ENCODE measurements around the gene SLC6A19.

The SLC6A19 gene

DNA sequence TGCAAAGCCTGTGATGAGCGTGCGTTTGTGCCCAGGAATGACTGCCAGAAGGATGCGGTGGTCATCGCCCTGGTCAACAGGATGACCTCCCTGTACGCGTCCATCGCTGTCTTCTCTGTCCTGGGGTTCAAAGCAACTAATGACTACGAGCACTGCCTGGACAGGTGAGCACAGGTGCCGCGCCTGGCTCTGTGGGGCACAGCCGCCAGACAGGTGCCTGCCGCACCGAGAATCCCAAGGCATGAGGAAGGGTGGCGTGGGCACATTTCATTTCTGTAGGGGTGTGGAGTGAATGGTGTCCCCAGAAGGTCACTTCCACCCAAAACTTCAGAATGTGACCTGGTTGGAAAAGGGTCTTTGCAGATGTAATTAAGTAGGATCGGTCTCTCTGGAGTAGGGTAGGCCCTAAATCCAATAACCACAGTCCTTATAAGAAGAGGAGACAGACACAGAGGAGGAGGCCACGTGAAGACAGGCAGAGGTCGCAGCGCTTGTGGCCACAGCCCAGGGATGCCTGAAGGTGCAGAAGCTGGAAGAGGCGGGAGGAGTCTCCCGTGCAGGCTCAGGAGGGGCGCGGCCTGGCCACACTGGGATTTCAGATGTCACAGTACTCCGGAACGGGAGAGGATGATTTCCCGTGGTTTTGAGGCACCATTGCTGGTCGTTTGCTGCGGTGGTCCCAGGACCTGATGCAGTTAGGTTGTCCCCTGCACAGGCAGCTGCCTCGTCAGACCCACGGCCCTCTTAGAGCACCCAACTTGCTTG lies 39.3 kb downstream of the SLC6A19 start:
- peaks cover 8% of the 10 kb centered on the region for H3K9me3 ChIP-seq (ENCODE audit: severe bottlenecking)
- no peak overlapping the region for H3K27ac ChIP-seq (ENCODE audit: poor library complexity, severe bottlenecking)
- ATAC-seq (ENCODE audit: low read depth) (no peak), DNase-seq (ENCODE audit: low spot score) (no peak)
- peaks cover 8% of the 10 kb centered on the region for H3K4me1 ChIP-seq (ENCODE audit: insufficient read depth, poor library complexity, severe bottlenecking)
- H3K4me3 ChIP-seq (ENCODE audit: severe bottlenecking), result no peak overlapping the region
- H3K36me3 ChIP-seq (ENCODE audit: low read depth), result no peaks in the 10 kb centered on the region
- TF ChIP-seq, protein P1, sequence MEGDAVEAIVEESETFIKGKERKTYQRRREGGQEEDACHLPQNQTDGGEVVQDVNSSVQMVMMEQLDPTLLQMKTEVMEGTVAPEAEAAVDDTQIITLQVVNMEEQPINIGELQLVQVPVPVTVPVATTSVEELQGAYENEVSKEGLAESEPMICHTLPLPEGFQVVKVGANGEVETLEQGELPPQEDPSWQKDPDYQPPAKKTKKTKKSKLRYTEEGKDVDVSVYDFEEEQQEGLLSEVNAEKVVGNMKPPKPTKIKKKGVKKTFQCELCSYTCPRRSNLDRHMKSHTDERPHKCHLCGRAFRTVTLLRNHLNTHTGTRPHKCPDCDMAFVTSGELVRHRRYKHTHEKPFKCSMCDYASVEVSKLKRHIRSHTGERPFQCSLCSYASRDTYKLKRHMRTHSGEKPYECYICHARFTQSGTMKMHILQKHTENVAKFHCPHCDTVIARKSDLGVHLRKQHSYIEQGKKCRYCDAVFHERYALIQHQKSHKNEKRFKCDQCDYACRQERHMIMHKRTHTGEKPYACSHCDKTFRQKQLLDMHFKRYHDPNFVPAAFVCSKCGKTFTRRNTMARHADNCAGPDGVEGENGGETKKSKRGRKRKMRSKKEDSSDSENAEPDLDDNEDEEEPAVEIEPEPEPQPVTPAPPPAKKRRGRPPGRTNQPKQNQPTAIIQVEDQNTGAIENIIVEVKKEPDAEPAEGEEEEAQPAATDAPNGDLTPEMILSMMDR (IDR thresholded peaks at IDR 0.05; ENCODE audit: poor library complexity, severe bottlenecking), result no peak
- peaks cover 13% of the 10 kb centered on the region for H3K27me3 ChIP-seq (ENCODE audit: insufficient read depth, poor library complexity, severe bottlenecking)

DNA sequence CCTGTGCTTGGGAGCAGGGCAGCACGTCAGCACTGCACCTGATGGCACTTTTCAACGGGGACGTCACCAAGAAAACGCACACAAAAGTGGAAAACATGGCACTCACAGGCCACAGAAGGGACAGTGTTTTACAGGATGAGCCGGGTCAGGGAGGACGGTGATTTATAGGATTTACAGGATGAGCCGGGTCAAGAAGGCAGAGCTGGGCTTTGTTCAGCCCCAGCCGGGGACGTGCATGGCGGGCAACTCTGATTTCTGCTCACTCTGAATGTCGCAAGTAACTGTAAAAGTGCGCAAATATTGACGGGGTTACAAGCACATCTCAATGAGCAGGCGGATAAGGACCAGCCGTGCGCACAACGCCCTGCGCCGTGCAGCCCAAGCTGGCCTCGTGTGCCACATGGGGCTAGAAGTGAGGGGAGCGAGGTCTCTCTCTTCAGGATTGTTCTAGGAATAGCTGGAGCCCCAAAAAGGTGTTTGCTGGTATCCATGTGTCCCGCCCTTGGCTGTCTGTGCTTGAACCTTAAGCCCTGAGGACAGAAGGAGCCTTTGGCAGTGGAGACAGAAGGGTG lies 40.2 kb downstream of the SLC6A19 start:
- TF ChIP-seq, protein P1 (IDR thresholded peaks at IDR 0.05; ENCODE audit: poor library complexity, severe bottlenecking), result no peak
- H3K36me3 ChIP-seq (ENCODE audit: low read depth), result no peaks in the 10 kb centered on the region
- no peak for ATAC-seq (ENCODE audit: low read depth)
- H3K27me3 ChIP-seq (ENCODE audit: insufficient read depth, poor library complexity, severe bottlenecking), result peaks cover 22% of the 10 kb centered on the region
- no peaks in the 10 kb centered on the region for H3K9me3 ChIP-seq (ENCODE audit: severe bottlenecking)
- no peak overlapping the region for H3K27ac ChIP-seq (ENCODE audit: poor library complexity, severe bottlenecking)
- peaks cover 8% of the 10 kb centered on the region for H3K4me1 ChIP-seq (ENCODE audit: insufficient read depth, poor library complexity, severe bottlenecking)
- H3K4me3 ChIP-seq (ENCODE audit: severe bottlenecking), result no peak overlapping the region
- no peak for DNase-seq (ENCODE audit: low spot score)

DNA sequence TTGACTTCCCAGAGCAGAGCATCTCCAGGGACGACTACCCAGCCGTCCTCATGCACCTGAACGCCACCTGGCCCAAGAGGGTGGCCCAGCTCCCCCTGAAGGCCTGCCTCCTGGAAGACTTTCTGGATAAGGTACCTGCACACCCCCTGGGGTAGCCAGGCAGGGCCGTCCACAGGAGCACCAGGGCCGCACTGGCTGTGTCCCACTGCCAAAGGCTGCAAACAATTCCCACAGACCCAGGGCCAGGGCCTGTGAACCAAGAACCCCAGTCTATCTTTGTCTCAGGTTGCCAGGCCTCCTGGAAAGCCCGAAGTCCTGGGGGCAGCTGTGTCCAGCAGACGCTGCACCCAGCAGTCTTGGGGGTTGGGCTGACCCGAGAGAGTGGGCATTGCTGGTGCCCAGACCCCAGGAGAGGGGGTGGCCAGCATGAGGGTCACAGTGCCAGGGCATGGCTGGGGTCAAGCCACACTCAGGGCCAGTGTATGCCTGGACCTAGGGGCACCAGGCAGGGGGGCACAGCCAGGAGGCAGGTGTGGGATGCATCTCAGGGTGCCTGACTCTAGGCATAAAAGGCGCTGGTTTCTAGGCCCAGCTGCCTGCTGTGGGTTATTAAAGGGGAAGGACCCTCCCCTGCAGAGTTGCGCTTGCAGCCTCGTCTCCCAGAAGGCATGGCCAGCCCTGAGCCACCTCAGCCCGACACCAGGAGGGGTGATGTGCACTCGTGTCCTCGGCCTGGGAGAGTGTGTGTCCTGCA lies 41.5 kb downstream of the SLC6A19 start:
- Histone ChIP-seq H3K4me3 (ENCODE audit: severe bottlenecking) (no peak overlapping the region), H3K9me3 (ENCODE audit: severe bottlenecking) (no peaks in the 10 kb centered on the region), H3K27ac (ENCODE audit: poor library complexity, severe bottlenecking) (no peak overlapping the region), H3K27me3 (ENCODE audit: insufficient read depth, poor library complexity, severe bottlenecking) (peaks cover 28% of the 10 kb centered on the region), H3K4me1 (ENCODE audit: insufficient read depth, poor library complexity, severe bottlenecking) (peaks cover 8% of the 10 kb centered on the region), H3K36me3 (ENCODE audit: low read depth) (no peaks in the 10 kb centered on the region)
- no peak for ATAC-seq (ENCODE audit: low read depth)
- DNase-seq (ENCODE audit: low spot score), result no peak
- TF ChIP-seq, protein P1 (IDR thresholded peaks at IDR 0.05; ENCODE audit: poor library complexity, severe bottlenecking), result no peak

DNA sequence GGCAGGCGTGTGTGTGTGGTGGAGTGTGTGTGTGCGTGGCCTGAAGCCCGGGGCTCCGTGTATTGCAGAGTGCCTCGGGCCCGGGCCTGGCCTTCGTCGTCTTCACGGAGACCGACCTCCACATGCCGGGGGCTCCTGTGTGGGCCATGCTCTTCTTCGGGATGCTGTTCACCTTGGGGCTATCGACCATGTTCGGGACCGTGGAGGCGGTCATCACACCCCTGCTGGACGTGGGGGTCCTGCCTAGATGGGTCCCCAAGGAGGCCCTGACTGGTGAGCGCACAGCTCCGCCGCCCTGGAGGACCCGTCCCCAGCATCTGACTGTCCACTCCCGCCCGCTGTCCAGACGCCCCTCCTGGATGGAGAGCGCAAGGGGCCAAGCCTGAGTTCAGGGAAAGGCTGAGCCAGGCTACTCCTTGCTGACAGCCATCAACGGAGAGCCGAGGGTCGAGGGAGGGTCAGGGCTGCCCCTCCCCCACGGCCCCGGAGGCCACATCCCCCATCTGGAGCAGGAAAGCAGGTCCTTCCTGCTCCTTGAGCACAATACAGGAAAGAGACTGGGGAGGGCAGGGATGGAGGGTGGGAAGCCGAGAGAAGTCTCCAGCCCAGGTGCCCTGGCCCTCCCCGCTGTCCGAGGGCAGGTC lies 42.2 kb downstream of the SLC6A19 start:
- no peak for ATAC-seq (ENCODE audit: low read depth)

More for the DNA sequence above, 42.2 kb downstream of the SLC6A19 start:
- Histone ChIP-seq H3K4me3 (ENCODE audit: severe bottlenecking) (no peak overlapping the region), H3K4me1 (ENCODE audit: insufficient read depth, poor library complexity, severe bottlenecking) (peaks cover 8% of the 10 kb centered on the region), H3K27me3 (ENCODE audit: insufficient read depth, poor library complexity, severe bottlenecking) (peaks cover 28% of the 10 kb centered on the region), H3K9me3 (ENCODE audit: severe bottlenecking) (no peaks in the 10 kb centered on the region), H3K27ac (ENCODE audit: poor library complexity, severe bottlenecking) (no peak overlapping the region), H3K36me3 (ENCODE audit: low read depth) (no peaks in the 10 kb centered on the region)
- no peak for DNase-seq (ENCODE audit: low spot score)
- TF ChIP-seq, protein P1 (IDR thresholded peaks at IDR 0.05; ENCODE audit: poor library complexity, severe bottlenecking), result no peak

Data from RWPE2 (cell line).